LNCaP clone FGC (cell line): ENCODE data around the gene HSP90AA1.
A peak's percentile ranks its signal among the peaks of the same experiment; 100 is the strongest.
"Not testable (repeated sequence)": the region's sequence is repeated elsewhere in the genome, so short reads cannot be mapped to it uniquely, and the experiment has no call there.

Experiments used
- DNase-seq: peaks from one replicate; pipeline ENCODE4 v3.0.0-alpha.2; 2011; ENCODE audit warnings: low read depth
- H3K4me3 ChIP-seq: 2 replicates; pipeline ENCODE4 v1.5.1; 2011; ENCODE audit warnings: mild to moderate bottlenecking, low read depth, low read length, control low read depth
- CTCF ChIP-seq: IDR thresholded peaks from 2 replicates; pipeline ENCODE4 v1.5.1; 2012; ENCODE audit warnings: mild to moderate bottlenecking; ENCODE audit not compliant: control insufficient read depth, insufficient read depth; ENCODE audit errors: extremely low read depth

Gene HSP90AA1

GRCh38 chr14:102085488-102085887 lies 1.4 kb downstream of the HSP90AA1 start:
- no peak for DNase-seq
- TF ChIP-seq CTCF = no peak
- H3K4me3 ChIP-seq = peak overlapping the region; percentile 80

DNA sequence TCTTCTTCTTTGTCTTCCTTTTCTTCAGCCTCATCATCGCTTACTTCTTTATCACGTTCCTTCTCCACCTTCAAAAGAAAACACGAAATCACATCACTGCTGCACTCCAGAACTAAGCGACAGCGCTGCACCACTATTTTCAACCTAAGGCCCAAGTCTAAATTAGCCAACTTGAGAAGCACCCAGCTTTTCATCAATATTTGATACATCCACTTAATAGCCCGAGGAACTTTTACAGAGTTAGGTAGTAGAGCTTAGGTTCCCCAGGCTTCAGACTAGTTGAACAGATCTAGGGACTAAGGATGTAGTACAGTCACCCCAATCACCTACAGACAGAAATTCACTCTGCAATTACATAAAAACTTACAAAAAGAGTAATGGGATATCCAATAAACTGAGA lies 1.9 kb downstream of the HSP90AA1 start:
- peak overlapping the region; percentile 80 for H3K4me3 ChIP-seq
- DNase-seq = no peak
- TF ChIP-seq CTCF = no peak

- DNase-seq, H3K4me3 ChIP-seq: not testable (repeated sequence)
Measured at GRCh38 chr14:102084522-102084921, 2.3 kb downstream of the HSP90AA1 start.

DNA sequence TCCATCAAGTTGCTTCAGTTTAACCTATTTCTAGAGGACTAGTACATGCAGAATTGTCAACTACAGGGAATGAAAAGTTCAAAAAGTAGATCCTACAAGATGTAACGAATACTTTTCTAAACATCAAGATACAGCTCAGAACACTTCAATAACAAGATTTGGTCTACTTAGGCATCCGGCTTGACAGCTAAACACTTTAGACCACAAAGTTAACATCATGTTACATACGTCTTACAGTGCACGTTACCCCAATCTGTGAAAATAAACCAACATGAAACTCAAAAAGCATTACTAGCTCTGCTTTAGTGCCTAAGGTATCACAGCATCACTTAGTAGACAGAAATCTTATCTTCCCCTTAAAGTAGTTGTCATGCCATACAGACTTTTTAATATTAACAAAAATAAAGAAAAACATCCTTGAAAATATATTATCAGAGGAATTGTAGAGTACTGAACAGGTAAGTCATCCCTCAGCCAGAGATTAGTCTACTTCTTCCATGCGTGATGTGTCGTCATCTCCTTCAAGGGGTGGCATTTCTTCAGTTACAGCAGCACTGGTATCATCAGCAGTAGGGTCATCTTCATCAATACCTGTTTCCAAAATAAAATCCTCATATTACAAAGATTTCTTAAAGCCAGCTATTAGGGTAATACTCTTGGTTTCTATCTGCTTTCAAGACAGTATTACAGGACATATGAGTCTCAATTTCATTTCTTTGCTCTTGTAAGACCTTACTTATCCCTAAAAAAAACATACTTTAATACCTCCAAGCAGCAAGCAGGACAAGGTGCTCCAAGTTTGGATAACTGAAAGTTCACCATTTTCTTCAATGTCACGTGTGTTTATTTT lies 5.4 kb downstream of the HSP90AA1 start:
- no peak overlapping the region for H3K4me3 ChIP-seq
- TF ChIP-seq CTCF = no peak
- no peak for DNase-seq

- DNase-seq = no peak
- TF ChIP-seq CTCF = no peak
- no peak overlapping the region for H3K4me3 ChIP-seq
Measured at GRCh38 chr14:102080183-102081080, 6.4 kb downstream of the HSP90AA1 start.

- no peak overlapping the region for H3K4me3 ChIP-seq
- no peak for DNase-seq
- no peak for TF ChIP-seq CTCF
Measured at GRCh38 chr14:102079700-102079979, 7.2 kb downstream of the HSP90AA1 start.

DNA sequence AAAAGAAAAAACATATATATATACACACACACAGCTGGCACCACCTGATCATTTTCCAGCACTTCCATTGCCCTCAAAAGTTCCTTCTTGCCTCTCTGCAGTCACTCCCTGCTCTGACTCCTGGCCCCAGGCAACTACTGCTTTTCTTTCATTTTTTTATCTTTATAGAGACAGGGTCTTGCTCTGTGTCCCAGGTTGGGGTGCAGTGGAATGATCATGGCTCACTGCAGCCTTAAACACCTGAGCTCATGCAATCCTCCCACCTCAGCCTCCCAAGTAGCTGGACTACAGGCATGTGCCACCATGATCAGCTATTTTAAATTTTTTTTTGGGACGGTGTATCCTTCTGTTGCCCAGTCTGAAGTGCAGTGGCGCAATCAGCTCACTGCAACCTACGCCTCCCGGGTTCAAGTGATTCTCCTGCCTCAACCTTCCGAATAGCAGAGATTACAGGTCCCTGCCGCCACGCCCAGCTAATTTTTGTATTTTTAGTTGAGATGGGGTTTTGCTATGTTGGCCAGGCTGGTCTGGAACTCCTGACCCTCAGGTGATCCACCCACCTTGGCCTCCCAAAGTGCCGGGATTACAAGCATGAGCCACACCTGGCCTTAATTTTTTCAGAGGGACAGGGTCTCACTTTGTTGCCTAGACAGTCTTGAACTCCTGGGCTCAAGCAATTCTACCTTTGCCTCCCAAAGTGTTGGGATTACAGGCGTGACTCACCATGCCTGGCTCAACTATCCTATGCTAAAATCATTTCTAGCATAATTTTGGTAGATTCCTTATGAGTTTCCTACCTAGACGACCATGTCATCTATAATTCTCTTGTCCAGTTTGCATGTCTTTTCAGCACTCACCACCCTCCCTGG lies 7.8 kb downstream of the HSP90AA1 start:
- DNase-seq = no peak
- no peak overlapping the region for H3K4me3 ChIP-seq
- TF ChIP-seq CTCF = no peak

GRCh38 chr14:102078361-102078791 lies 8.5 kb downstream of the HSP90AA1 start:
- not testable (repeated sequence) for DNase-seq

More at GRCh38 chr14:102078361-102078791, 8.5 kb downstream of the HSP90AA1 start:
- H3K4me3 ChIP-seq = not testable (repeated sequence)
